Measurements from ENCODE around the gene NAV3.

The NAV3 gene

GRCh38 chr12:78226763-78227162, 396.1 kb downstream of the NAV3 start:
- Histone ChIP-seq H2AFZ (ENCODE audit: low read length) (no peak overlapping the region), H3K4me2 (ENCODE audit: low read depth, low read length) (no peak overlapping the region), H3K9ac (ENCODE audit: low read length) (no peak overlapping the region), H3F3A (ENCODE audit: insufficient read depth, low read length) (no peaks in the 10 kb centered on the region), H3K27me3 (replicated peaks; ENCODE audit: insufficient read depth, low read length) (no peaks in the 10 kb centered on the region), H3K9me2 (replicated peaks; ENCODE audit: insufficient read depth, low read length) (no peaks in the 10 kb centered on the region), H3K4me1 (ENCODE audit: low read length) (no peaks in the 10 kb centered on the region), H4K20me1 (ENCODE audit: insufficient read depth, low read length) (no peaks in the 10 kb centered on the region), H3K4me3 (ENCODE audit: low read length) (no peak overlapping the region), H3K9me3 (replicated peaks; ENCODE audit: insufficient read depth, low read length) (no peaks in the 10 kb centered on the region), H3K36me3 (replicated peaks; ENCODE audit: insufficient read depth, low read length) (no peaks in the 10 kb centered on the region), H3K79me2 (ENCODE audit: low read length) (no peaks in the 10 kb centered on the region), H3K27ac (ENCODE audit: low read length) (no peak overlapping the region)
- no peak for DNase-seq
- TF ChIP-seq CTCF (IDR thresholded peaks at IDR 0.05; ENCODE audit: low read length): no peak
- TF ChIP-seq EZH2 (optimal IDR thresholded peaks at IDR 0.05; ENCODE audit: low read depth, low read length): no peak
- no peak for TF ChIP-seq EZH2phosphoT487 (IDR thresholded peaks at IDR 0.05; ENCODE audit: low read length)

DNA sequence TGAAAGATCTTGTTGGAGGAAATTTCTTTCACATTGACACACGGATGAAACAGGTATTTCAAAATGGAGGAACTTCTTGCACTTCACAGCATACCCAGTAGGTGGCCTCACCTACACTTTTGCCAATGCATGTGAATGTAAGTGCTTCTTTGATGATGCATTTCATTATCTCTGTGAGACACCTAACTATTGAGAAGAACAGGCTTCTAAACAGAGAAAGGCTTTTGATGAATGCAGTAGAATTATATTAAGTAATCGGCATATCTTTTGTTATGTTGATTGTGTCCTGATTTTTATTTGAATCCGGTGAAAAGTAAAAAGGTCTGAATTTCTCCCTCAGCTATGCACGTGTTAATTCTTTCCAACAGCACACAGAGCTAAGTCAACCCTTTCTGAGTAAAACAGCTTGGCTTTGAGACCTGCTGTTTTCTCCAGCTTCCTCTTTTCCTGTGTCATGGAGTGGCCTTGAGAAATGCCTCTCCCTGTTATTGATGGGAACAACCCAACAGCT, 399.0 kb downstream of the NAV3 start:
- peak; percentile 84 for TF ChIP-seq CTCF (IDR thresholded peaks at IDR 0.05; ENCODE audit: low read length)
- no peak for TF ChIP-seq EZH2phosphoT487 (IDR thresholded peaks at IDR 0.05; ENCODE audit: low read length)
- peak; percentile 79 for DNase-seq
- no peaks in the 10 kb centered on the region for H3F3A ChIP-seq (ENCODE audit: insufficient read depth, low read length)
- H3K4me1 ChIP-seq (ENCODE audit: low read length): no peaks in the 10 kb centered on the region
- H3K36me3 ChIP-seq (replicated peaks; ENCODE audit: insufficient read depth, low read length): no peaks in the 10 kb centered on the region
- H3K27ac ChIP-seq (ENCODE audit: low read length): no peak overlapping the region
- no peaks in the 10 kb centered on the region for H3K9me2 ChIP-seq (replicated peaks; ENCODE audit: insufficient read depth, low read length)
- H3K79me2 ChIP-seq (ENCODE audit: low read length): no peaks in the 10 kb centered on the region
- H3K9me3 ChIP-seq (replicated peaks; ENCODE audit: insufficient read depth, low read length): no peaks in the 10 kb centered on the region
- no peaks in the 10 kb centered on the region for H4K20me1 ChIP-seq (ENCODE audit: insufficient read depth, low read length)
- peak overlapping the region; percentile 53 for H2AFZ ChIP-seq (ENCODE audit: low read length)
- no peak overlapping the region for H3K4me3 ChIP-seq (ENCODE audit: low read length)
- peak overlapping the region; percentile 41; the same call in 1 of the 2 replicates for H3K4me2 ChIP-seq (ENCODE audit: low read depth, low read length)
- no peak overlapping the region for H3K9ac ChIP-seq (ENCODE audit: low read length)
- H3K27me3 ChIP-seq (replicated peaks; ENCODE audit: insufficient read depth, low read length): no peaks in the 10 kb centered on the region

DNA sequence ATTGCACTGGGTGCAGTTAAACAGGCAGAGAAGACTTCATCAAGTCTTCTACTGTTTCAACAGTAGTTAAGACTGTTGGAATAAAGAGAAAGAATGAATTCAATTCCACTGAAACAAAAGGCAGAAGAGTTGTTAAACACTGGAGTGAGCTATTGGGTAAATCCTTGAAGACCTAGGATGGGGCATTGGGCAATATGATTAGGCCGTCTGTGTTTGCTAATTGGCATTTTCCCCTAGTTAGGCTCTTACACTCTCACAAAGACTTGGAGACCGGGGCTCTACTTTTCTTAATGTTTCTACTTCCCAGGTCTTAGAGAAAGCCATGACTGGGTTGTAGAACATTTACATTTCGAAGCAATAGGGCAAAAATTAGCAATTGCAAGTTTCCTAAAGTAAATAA, 402.1 kb downstream of the NAV3 start:
- H3K9me2 ChIP-seq (replicated peaks; ENCODE audit: insufficient read depth, low read length): no peaks in the 10 kb centered on the region
- H3K27ac ChIP-seq (ENCODE audit: low read length): no peak overlapping the region
- no peaks in the 10 kb centered on the region for H3K4me1 ChIP-seq (ENCODE audit: low read length)
- no peaks in the 10 kb centered on the region for H3K36me3 ChIP-seq (replicated peaks; ENCODE audit: insufficient read depth, low read length)
- H2AFZ ChIP-seq (ENCODE audit: low read length): no peak overlapping the region
- no peak overlapping the region for H3K4me3 ChIP-seq (ENCODE audit: low read length)
- no peaks in the 10 kb centered on the region for H3K79me2 ChIP-seq (ENCODE audit: low read length)
- no peak overlapping the region for H3K4me2 ChIP-seq (ENCODE audit: low read depth, low read length)
- TF ChIP-seq EZH2 (optimal IDR thresholded peaks at IDR 0.05; ENCODE audit: low read depth, low read length) (no peak), EZH2phosphoT487 (IDR thresholded peaks at IDR 0.05; ENCODE audit: low read length) (no peak), CTCF (IDR thresholded peaks at IDR 0.05; ENCODE audit: low read length) (no peak)
- no peaks in the 10 kb centered on the region for H3F3A ChIP-seq (ENCODE audit: insufficient read depth, low read length)
- no peaks in the 10 kb centered on the region for H3K27me3 ChIP-seq (replicated peaks; ENCODE audit: insufficient read depth, low read length)
- no peak overlapping the region for H3K9ac ChIP-seq (ENCODE audit: low read length)
- no peaks in the 10 kb centered on the region for H4K20me1 ChIP-seq (ENCODE audit: insufficient read depth, low read length)
- no peak for DNase-seq
- no peaks in the 10 kb centered on the region for H3K9me3 ChIP-seq (replicated peaks; ENCODE audit: insufficient read depth, low read length)
